Retinal pigment epithelial cell (primary cell): ENCODE data around the gene TRIM15.

ENCODE experiments used
- DNase-seq: peaks from one replicate; pipeline ENCODE4 v3.0.0-alpha.2; 2010; ENCODE audit warnings: low read depth
- H3K4me3 ChIP-seq: 2 replicates; pipeline ENCODE4 v1.5.1; 2011; ENCODE audit warnings: mild to moderate bottlenecking, low read length, control low read depth, moderate library complexity
- CTCF ChIP-seq: conservative IDR thresholded peaks from 2 replicates; pipeline ENCODE4 v1.5.1; 2011; ENCODE audit warnings: low read depth, low read length, control low read depth, inconsistent platforms

The TRIM15 gene

GRCh38 chr6:30196376-30196775 lies 33.0 kb downstream of the TRIM15 start:
- no peak overlapping the region for H3K4me3 ChIP-seq
- no peak for TF ChIP-seq CTCF
- no peak for DNase-seq

GRCh38 chr6:30198166-30199084 lies 35.1 kb downstream of the TRIM15 start:
- no peak for DNase-seq
- H3K4me3 ChIP-seq = no peak overlapping the region
- no peak for TF ChIP-seq CTCF

- no peak for DNase-seq
- TF ChIP-seq CTCF = no peak
- H3K4me3 ChIP-seq = no peak overlapping the region
These were observed 37.4 kb downstream of the TRIM15 start for GRCh38 chr6:30200551-30201281.

- no peak overlapping the region for H3K4me3 ChIP-seq
- TF ChIP-seq CTCF = no peak
- DNase-seq = no peak
These were observed 39.0 kb downstream of the TRIM15 start for GRCh38 chr6:30202366-30202765.

- DNase-seq = no peak
These were observed 40.8 kb downstream of the TRIM15 start for GRCh38 chr6:30204116-30204515.

GRCh38 chr6:30206152-30206551 lies 42.8 kb downstream of the TRIM15 start:
- H3K4me3 ChIP-seq = no peak overlapping the region
- DNase-seq = no peak
- TF ChIP-seq CTCF = no peak

More at GRCh38 chr6:30204116-30204515, 40.8 kb downstream of the TRIM15 start:
- TF ChIP-seq CTCF = no peak
- no peak overlapping the region for H3K4me3 ChIP-seq
